GM19455 (cell line): Measurements from ENCODE around the gene VAV2.

Source experiments
- ATAC-seq: cut with Tn5 transposase; IDR thresholded peaks from one replicate; pipeline ENCODE4 v1.9.1; 2021; ENCODE audit not compliant: unreplicated experiment

The VAV2 gene

DNA sequence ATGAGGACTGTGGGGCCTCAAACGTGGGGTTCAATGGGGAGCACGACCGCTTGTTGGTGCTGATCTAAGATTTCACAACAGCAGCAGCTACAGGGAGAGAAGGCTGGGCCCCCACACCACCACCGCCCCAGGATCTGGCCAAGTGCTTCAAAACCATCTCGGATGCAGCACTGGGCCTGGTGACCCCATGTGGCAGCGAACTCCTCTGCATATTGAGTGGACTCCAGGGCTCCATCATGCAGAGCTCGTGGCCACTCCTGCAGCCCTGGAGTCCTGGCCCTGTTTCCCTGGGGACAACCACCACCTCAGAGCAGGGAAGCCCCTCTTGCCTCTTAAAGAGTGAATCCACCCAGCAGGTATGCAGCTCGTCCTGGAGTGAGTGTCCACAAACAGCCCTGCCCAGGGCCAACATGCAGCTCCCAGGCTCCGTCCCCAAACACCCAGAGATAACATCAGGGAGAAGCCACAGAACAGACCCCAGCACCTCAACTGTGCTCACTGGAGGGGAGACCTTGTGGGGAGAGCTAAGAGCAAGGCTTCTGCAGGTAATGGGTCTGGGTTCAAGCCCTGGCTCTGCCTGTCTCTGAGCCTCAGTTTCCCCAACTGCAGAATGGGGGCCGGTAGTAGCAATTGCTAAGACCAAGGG is 150.8 kb downstream of the VAV2 start:
- no peak for ATAC-seq

DNA sequence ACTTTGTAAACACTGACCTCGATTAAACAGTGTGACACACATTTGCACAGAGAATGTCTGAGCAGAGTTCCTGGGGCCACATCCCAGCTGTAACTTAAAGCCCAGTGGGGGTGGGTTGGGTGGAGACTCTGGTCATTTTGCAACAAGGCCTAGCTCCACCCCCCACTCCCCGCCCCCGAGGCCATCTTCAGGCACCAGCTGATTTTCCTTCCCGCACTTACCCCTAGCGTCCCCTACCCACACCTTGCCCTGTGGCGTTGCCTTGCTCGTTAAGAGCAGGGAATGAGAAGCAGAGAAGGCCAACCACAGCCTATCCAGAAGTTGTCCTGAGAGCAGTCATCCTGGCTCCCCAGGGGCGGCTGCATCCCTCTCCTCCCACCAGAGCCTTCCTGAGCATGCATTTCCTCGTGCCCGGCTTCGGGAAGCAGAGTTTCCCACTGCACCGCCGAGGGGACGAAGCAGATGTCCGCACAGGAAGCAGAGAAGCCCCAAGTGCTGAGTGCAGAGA is 152.2 kb downstream of the VAV2 start:
- ATAC-seq, result no peak

DNA sequence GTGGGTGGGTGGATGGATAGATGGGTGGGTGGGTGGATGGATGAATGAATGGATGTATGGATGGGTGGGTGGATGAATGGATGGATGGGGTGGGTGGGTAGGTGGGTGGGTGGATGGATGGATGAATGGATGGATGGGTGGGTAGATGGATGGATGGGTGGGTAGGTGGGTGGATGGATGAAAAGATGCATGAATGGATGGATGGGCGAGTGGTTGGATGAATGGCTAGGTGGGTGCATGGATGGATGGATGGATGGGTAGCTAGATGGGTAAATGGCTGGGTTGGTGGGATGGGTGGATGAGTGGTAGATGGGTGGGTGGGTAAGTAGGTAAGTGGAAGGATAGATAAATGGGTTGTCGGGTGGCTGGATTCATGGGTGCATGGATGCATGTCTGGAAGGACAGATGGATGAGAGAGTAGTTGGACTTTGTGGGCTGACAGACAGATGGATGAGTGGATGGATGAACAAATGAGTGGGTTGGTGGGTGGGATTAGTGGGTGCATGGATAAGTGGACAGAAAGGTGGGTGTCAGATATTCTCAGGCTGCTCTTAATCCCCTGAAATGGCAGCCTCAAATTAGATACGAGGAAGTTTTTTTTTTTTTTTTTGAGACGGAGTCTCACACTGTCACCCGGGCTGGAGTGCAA is 153.1 kb downstream of the VAV2 start:
- ATAC-seq, result no peak

DNA sequence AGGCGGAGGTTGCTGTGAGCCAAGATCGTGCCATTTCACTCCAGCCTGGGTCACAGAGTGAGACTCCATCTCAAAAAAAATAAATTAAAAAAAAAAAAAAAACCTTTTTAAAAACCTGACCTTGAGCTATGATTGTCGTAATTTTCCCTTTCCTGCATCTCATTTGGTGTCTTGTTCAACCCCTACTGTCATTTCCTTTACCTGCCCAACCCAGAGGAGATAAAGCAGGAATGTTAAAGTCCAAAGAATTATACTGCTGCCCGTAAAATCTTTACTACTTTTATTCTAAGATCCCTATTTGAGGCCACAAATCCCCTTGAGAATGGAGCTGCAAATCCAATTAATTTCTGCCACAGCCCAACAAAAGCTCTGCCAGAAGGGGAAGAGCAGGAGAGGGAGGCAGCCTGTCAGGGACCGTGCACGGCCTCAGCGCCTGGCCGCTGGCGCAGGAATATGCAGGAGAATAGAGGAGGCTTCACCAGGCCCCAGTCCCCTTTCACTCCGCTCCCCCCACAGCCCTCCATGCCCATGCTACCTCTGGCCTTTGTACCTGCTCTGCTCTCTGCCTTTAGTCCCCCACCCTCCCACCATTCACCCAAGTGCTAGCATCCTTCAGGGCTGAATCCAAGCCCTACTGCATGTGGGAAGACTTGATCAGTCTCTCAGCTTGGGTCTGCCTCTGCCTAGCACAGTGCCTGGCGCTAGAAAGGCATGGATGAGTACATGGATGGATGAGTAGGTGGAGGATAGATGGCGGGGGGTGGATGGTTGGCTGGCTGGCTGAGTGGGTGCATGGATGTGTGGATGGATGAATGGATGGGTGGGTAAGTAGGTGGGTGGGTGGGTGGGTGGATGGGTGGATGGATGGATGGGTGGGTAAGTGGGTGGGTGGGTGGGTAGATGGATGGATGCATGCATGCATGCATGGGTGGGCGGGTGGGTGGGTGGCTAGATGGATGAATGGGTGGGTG is 154.2 kb downstream of the VAV2 start:
- ATAC-seq, result no peak

DNA sequence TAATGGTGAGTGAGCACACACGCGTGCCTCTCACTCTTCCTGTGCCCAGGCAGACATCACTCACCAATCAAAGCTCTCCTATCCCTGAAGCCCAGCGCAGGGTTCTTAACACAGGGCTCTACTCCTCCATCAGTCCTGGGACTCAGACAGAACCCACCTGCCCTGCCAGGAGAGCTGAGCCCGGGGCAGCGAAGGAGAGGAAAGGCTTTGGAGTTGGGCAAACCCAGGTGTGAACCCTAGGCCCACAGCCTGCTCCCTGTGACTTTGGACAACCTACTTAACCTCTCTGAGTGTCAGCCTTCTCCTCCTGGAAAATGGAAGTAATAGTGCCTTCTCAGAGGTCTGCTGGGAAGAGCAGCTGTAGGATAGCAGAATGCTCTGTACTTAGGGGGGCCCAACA is 155.3 kb downstream of the VAV2 start:
- no peak for ATAC-seq

DNA sequence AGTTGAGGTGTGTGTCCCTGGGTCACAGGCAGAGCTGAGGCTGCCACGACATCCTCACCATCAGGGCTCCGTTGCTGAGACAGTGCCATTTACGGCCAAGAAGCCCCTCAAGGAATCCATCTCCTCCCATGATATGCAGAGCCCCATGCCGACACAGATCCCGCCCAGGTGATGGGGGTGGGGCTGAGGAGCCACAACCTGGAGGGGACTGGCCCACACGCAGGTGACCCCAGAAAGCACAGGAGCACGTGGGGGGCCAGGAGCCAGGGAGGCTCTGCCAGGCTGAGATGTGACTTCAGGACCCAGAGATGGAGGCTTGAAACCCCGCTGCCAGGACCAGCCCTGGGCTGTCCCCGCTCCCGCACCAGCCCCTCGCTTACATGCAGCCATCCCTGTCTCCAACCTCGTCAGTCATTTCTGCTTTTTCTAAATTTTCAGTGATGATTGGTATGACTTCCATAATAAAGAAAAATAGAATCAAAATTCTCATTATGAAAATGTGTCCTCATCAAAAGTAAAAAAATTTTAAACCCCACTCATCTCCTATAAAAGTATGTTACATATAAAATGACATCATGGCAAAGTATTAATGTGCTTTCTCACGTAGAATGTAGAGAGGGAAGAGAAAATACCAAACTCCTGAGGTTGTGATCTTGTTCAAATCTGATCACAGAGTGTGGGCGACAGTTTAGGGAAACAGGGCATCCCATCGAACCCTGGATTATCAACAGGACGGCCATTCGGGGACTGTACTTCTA is 155.9 kb downstream of the VAV2 start:
- no peak for ATAC-seq

DNA sequence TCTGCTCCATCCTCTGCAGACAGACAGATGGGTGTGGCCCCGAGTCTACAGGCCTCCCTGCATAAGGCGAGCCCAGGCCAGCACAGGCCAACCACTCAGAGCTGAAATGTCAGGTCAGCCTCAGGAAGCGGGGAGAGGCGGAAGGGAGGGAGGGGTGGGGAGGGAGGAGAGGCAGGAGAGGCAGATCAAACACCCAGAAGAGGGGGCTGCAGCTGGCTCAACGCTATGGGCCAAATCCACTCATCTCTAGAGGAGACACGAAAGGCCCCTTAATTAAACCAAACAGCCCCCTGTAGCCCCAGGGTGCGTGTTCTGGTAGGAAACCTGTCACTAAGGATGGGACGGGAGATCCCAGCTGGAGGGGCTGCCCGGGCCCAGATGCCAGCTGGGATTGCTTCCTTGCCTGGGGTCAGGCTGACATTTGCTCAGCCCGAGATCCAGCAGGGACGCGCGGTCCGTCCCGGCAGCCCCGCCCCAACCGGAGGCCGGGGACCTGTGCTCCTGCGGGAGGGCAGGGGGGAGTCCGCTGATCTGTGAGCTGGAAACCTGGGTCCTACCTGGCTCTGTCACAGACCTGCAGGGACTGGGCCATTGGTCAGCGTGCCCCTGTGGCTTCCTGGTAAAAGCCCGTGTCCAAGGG is 156.7 kb downstream of the VAV2 start:
- ATAC-seq, result no peak

DNA sequence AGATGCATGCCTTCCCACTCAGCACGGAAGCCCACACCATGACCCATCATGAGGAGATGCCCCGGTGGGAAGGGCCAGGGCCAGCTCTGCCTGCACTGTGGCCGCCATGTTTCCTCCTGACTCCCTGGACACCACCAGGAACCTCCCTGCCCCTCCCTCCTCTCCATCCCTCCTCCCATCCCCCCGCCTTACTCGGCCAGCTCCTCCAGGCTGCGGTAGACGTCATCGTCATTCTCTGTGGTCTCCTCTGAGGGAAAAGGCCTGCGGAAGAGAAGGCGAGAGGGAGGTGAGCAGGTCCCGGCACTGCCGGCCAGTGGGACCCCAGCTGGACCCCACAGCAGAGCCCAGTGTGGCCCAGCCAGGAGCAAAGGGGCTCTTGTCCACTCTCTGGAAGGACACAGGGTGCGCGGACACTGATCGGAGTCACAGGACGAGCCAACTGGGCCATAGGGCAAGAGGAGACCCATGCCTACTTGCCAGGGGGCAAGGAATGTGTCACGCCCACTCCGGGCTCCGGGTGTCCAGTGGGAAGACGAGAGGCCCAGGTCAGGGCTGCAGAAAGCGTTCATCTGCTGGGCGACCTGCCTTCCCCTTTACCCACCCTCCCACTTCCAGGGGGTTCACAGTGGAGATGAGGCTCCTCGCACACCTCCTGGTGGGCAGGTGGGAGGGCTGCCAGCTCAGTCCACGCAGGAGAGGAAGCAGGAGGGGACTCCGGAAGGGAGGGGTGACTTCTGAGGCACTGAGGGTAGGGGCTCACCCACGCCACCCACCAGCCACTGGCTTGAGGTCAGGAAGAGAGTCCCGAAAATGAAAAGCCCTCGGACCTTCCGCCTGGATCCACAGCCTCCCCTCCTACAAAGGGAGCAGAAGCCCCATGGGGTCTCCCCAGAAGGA is 157.8 kb downstream of the VAV2 start:
- ATAC-seq, result no peak

DNA sequence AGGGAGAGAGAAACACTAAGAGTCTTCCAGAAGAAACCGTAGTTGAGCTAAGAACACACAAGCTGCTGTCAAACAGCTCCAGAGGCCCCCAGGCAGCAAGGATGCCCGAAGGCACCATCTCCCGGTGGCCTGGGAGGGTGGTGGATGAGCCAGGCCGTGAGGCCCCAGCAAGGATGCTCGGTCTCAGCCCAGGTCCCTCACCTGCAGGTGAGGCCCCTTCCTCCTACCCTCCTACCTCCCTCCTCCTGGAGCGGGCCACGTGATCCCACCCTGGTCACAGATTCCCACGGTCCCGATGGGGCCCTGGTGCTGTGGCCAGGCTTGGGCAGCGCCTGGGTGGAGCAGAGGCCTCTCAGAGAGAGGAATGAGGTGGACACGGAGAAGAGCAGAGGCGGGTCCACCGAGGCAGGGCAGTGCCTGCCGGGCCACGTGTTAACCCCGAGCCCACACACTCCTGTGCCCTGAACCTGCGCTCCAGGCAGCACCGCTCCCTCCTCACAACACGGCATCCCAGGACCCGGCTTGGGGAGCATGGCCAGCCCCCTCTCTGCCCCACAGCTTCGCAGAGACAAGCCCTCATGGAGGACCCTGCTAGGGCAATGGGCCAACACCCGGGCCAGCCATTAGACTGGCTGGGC is 158.6 kb downstream of the VAV2 start:
- no peak for ATAC-seq

DNA sequence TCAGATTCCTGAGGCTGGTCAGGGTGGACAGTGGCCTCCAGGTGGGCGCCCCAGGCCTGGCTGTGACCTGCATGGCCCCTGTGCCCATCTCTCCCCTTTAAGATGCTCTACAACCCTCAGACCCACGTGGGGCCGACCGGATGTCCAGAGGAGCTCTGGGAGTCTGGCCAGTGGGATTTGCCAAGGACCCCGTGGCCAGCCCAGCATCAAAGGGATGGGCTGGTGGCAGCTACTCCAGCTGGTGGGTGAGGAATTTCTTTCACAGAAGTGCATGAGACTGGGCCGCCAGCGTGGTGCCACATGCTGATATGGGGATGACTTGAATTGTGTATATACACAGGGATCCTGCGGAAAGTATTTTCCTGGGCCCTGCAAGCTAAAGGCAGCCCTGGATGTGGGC is 159.2 kb downstream of the VAV2 start:
- ATAC-seq, result no peak

DNA sequence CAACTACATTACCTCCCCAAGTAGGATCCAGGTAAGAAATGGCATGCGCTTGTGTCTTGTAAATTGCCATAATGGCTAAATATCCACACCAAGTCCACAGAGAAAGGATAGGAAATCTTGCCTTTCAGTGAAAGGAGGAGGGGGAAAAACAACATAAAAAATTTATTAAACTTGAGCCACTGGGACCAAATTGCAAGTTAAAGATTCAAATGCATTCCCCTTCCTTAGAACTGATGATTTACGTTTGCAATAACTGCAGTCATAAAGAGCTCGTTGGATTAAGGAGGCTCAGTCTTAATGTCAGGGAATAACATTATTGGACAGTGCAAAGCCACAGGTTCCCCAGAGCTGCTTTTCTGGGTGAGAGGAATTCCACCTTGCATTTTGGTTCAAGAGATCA is 161.4 kb downstream of the VAV2 start:
- no peak for ATAC-seq

DNA sequence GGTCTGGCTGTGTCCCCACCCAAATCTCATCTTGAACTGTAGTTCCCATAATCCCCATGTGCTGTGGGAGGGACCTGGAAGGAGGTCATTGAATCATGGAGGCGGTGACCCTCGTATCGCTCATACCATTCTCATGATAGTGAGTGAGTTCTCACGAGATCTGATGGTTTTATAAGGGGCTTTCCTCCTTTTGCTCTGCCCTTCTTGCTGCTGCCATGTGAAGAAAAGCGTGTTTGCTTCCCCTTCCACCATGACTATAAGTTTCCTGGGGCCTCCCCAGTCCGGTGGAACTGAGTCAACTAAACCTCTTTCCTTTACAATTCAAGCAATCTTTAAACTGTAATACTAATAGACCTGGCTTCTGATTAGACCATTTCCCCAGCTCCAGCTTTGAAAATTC is 161.8 kb downstream of the VAV2 start:
- no peak for ATAC-seq

DNA sequence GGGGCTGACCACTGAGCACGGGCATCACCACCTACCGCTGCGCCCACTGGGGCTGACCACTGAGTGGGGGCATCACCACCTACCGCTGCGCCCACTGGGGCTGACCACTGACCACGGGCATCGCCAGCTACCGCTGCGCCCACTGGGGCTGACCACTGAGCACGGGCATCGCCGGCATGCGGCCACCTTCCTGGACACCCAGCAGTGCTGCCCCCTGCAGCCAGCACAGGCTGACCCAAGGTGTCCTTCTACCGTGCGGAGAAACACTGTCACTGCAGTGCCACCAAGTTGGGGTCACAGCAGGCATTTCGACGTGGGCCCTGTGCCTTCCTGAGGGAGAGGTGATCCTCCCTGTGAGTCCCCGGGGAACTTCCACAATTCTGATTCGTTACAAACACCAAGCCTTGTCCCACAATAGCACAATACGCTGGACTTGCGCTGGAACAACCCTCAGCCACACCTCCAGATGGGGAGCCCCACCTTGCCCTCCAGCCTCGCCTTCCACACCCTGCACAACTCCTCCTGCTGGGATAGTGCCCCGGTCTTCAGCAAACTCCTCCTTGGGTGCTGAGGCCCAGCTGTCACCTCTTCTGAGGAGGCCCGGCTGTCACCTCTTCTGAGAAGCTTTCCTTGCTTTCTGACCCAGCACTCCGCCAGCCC is 163.7 kb downstream of the VAV2 start:
- no peak for ATAC-seq

DNA sequence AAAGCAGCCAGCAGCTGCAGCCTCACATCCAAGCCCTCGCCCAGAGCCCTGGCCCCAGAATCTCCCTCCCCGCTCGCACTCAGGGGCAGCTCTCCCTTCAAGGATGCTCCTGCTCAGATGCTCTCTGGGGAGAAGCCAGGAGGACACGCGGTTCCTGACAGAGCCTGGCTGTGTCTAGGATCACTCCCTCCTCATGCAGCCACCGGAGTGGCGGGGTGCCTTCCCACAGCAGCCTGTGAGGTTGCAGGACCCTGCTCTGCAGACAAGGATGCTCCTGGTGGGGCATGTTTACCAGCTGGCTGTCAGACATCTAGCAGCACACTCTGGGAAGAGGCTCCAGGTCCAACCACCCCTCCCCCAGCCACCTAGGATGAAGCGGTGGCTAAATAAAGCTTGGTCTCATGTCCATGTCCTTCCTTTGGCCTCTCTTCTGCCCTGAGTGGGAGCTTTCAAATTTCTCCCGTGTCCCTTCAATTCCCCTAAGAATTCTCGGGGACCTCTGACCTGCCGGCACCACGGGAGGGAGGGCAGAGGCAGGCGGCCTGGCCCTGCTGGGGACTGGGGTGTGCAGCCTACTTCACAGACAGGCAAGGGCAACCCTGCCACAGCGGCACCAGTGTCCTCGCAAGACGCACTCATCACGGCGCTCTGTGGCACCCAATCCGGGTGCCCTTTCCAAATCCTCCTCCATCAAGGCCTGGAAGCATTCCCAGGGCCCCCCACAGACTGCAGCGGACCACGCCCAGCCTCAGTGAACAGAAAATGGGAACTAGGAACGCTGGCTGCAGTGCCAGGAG is 165.6 kb downstream of the VAV2 start:
- ATAC-seq, result no peak

DNA sequence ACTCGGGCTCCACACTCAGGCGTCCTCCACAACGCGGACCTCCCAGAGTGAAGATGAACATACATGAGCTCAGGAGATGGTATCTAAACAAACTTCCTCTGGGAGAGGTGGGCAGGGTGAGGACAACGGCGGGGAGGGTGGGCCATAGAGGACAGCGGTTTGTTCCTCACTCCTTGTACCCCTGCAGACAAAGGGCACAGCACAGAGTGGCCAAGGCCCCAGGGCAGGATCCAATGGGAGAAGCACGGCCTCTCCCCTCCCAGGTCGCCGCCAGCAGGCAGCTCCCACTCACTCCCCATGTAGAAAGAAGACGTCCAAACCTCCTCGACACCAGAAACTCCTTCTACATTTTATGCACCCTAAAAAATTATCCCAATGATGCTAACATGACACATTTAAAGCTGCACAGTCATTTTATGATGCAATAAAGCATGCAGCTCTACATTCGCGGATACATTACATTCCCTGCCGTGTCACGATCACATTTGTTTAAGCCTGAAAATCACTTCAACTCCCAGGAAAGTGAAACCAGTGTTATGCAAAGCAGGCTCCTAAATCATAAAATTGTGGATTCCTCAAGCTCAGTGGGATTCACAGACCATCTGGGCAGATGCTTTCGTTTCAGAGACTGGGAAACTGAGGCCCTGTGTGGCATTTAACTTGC is 166.4 kb downstream of the VAV2 start:
- no peak for ATAC-seq

DNA sequence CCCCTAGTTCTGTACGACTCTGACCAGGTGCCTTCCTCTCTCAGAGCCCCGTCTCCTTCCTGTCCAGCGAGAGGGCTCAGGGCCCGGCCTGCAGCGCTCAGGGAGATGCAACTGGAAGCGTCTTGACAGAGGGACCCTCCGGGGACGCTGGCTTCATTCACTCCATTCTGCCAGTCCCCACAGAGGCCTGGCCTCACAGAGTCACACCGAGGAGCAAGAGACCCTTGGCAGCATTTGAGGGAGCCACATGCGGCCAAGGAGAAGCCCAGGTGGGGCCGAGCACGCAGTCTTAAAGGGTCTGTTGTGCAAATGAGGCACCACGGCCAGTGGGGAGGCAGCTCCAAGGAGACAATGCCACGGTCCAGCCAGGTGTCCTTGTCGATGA is 167.3 kb downstream of the VAV2 start:
- ATAC-seq, result no peak

DNA sequence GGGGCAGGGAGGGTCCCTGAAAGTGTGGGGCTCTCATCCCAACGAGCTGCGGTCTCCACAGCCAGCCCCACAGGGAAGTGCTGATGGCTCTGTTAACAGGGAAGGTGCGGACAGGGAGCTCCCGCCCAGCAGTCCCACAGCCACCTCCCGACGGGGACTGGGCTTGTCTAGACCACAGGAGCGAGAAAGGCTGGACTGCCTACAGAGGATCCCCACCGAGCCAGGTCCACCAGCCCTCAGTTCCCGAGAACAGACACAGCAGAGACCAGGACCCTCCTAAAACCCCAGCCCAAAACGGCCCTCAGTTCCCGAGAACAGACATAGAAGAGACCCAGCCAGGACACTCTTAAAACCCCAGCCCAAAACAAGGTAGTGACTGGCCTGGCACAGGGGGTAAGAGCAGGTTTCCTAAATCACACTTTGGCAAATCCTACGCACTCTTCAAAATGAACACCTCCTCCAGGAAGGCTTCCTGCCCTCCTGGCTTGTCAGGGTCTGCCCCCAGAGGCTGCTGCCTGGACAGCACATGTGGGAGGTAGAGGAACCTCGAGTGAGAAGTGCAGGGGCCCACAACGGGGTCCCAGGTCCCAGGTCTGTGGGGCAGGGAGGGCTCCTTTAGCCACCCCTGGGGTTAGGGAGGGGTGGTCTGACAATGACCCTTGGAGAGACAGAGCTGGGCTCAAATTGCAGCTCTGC is 167.9 kb downstream of the VAV2 start:
- ATAC-seq, result no peak
